GM10266 (cell line): Measurements from ENCODE around the gene AFAP1.

ENCODE experiments used
- DNase-seq: peaks from one replicate; pipeline ENCODE4 v3.0.0; 2012; ENCODE audit errors: extremely low spot score
- CTCF ChIP-seq: IDR thresholded peaks from 2 replicates; pipeline ENCODE4 v1.5.1; 2012; ENCODE audit warnings: mild to moderate bottlenecking, low read depth; ENCODE audit not compliant: control insufficient read depth, insufficient read depth; ENCODE audit errors: missing control alignments

Gene AFAP1

GRCh38 chr4:7735395-7735794 is 204.3 kb downstream of the AFAP1 start:
- no peak for DNase-seq
- TF ChIP-seq CTCF = no peak

GRCh38 chr4:7734651-7735260 is 204.9 kb downstream of the AFAP1 start:
- no peak for TF ChIP-seq CTCF
- DNase-seq = no peak

- TF ChIP-seq CTCF = no peak
- DNase-seq = no peak
These were observed 205.6 kb downstream of the AFAP1 start for GRCh38 chr4:7733801-7734650.

GRCh38 chr4:7733201-7733600 is 206.5 kb downstream of the AFAP1 start:
- DNase-seq = no peak
- TF ChIP-seq CTCF = no peak

- DNase-seq = no peak
- TF ChIP-seq CTCF = no peak
These were observed 207.4 kb downstream of the AFAP1 start for GRCh38 chr4:7732263-7732662.

GRCh38 chr4:7731437-7731836 is 208.2 kb downstream of the AFAP1 start:
- TF ChIP-seq CTCF = no peak
- no peak for DNase-seq

GRCh38 chr4:7727749-7728148 is 211.9 kb downstream of the AFAP1 start:
- DNase-seq = no peak
- no peak for TF ChIP-seq CTCF
